Mesothelial cell of epicardium (in vitro differentiated cells): ENCODE measurements around the gene CTTN. TPM values are rescaled to one million over a fixed set of nuclear protein-coding genes. Genes with fewer than 3 reads are reported as not detected.
"Not testable (repeated sequence)": the region's sequence is repeated elsewhere in the genome, so short reads cannot be mapped to it uniquely, and the experiment has no call there.

ENCODE experiments used
- DNase-seq, 2 experiments: peaks; one replicate each; pipeline ENCODE4 v3.0.0; 2021; ENCODE audit warnings: low spot score in 2 of 2; ENCODE audit not compliant: unreplicated experiment in 2 of 2
- H3K27ac Mint-ChIP-seq: 2 replicates; pipeline ENCODE4 v1.8.0; 2021; ENCODE audit warnings: mixed read lengths
- H3K27me3 Mint-ChIP-seq: 2 replicates; pipeline ENCODE4 v1.8.0; 2021; ENCODE audit warnings: low read depth, mixed read lengths
- H3K36me3 Mint-ChIP-seq: 2 replicates; pipeline ENCODE4 v1.8.0; 2021; ENCODE audit warnings: mixed read lengths
- H3K4me1 Mint-ChIP-seq: 2 replicates; pipeline ENCODE4 v1.8.0; 2021; ENCODE audit warnings: mixed read lengths
- H3K4me3 Mint-ChIP-seq: 2 replicates; pipeline ENCODE4 v1.8.0; 2021; ENCODE audit warnings: mild to moderate bottlenecking, moderate library complexity, mixed read lengths
- H3K9me3 Mint-ChIP-seq: 2 replicates; pipeline ENCODE4 v1.8.0; 2021; ENCODE audit warnings: mixed read lengths
- CTCF ChIP-seq: fragments of 200-600 bp; sonication (generic); IDR thresholded peaks from one replicate; pipeline ENCODE4 v1.5.0; 2021; ENCODE audit warnings: antibody characterized with exemption; ENCODE audit not compliant: unreplicated experiment
- total RNA-seq: library from RNA; stranded (reverse); gene quantifications from 3 replicates; pipeline ENCODE4 v1.2.1, GENCODE V29; 2021

The CTTN gene
- total RNA-seq, 1 donor from 2014 or later, result 318 TPM

DNA sequence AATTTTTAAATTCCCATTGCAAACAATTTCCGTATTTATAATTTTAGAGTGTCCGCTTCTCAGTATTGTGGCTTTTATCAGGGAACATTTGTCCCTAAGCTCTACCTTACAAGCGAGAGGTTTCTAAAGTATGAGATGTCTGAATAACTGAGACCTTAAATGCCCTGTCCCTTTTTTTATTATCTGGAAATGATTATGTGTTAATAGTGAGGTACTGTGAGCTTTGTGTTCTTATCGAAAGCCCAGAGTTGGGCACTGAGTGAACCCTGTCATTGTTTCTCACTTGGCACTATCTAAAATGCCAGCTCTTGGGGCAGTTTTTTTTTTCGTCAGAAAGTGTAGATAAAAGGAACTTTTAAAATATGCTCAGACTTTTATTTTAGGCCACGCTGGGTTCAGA is 9.5 kb downstream of the CTTN start:
- peaks cover 39% of the 10 kb centered on the region for H3K36me3 Mint-ChIP-seq
- no peaks in the 10 kb centered on the region for H3K9me3 Mint-ChIP-seq
- H3K4me3 Mint-ChIP-seq, result no peak overlapping the region
- no peak for DNase-seq
- H3K4me1 Mint-ChIP-seq, result peaks cover 9% of the 10 kb centered on the region
- TF ChIP-seq CTCF, result no peak
- H3K27me3 Mint-ChIP-seq, result no peaks in the 10 kb centered on the region
- no peak overlapping the region for H3K27ac Mint-ChIP-seq

- peaks cover 40% of the 10 kb centered on the region for H3K36me3 Mint-ChIP-seq
- H3K27ac Mint-ChIP-seq, result not testable (repeated sequence)
Observed at GRCh38 chr11:70408326-70408725, 10.0 kb downstream of the CTTN start.

DNA sequence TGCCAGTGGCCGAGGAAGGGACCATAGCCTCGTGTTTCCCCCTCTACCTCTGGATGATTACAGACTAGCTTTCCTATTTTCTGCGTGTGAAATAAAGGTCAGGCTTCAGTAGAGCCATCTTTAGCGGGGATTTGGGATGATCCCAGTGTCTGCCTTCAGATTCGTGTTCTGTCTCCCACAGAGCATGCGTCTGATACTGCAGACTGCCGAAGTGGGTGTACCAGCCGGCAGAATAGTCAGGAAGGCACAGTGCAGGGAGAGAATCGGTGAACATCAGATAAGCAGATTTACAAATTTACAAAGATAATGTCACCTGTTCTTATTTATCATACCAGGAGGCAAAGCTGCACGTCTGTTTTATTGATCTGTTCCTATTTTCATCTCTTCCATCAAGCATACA is 11.1 kb downstream of the CTTN start:
- no peak overlapping the region for H3K4me3 Mint-ChIP-seq
- no peak for DNase-seq
- H3K4me1 Mint-ChIP-seq, result peaks cover 3% of the 10 kb centered on the region
- H3K36me3 Mint-ChIP-seq, result peaks cover 42% of the 10 kb centered on the region
- no peak for TF ChIP-seq CTCF
- H3K9me3 Mint-ChIP-seq, result no peaks in the 10 kb centered on the region
- no peak overlapping the region for H3K27ac Mint-ChIP-seq
- no peaks in the 10 kb centered on the region for H3K27me3 Mint-ChIP-seq

More at GRCh38 chr11:70408326-70408725, 10.0 kb downstream of the CTTN start:
- H3K4me1 Mint-ChIP-seq, H3K27me3 Mint-ChIP-seq, H3K9me3 Mint-ChIP-seq, DNase-seq, H3K4me3 Mint-ChIP-seq: not testable (repeated sequence)

- no peaks in the 10 kb centered on the region for H3K9me3 Mint-ChIP-seq
Observed at GRCh38 chr11:70409871-70410270, 11.5 kb downstream of the CTTN start.

GRCh38 chr11:70410276-70411205 is 12.2 kb downstream of the CTTN start:
- Mint-ChIP-seq H3K36me3 (peaks cover 49% of the 10 kb centered on the region), H3K27ac (no peak overlapping the region), H3K27me3 (no peaks in the 10 kb centered on the region), H3K4me3 (no peak overlapping the region), H3K4me1 (peaks cover 4% of the 10 kb centered on the region), H3K9me3 (no peaks in the 10 kb centered on the region)
- TF ChIP-seq CTCF, result no peak
- no peak for DNase-seq

More at GRCh38 chr11:70409871-70410270, 11.5 kb downstream of the CTTN start:
- Mint-ChIP-seq H3K4me1 (peaks cover 3% of the 10 kb centered on the region), H3K4me3 (no peak overlapping the region), H3K36me3 (peaks cover 45% of the 10 kb centered on the region), H3K27me3 (no peaks in the 10 kb centered on the region), H3K27ac (no peak overlapping the region)
- no peak for DNase-seq
- TF ChIP-seq CTCF, result no peak

GRCh38 chr11:70411713-70412452 is 13.6 kb downstream of the CTTN start:
- no peak for DNase-seq
- Mint-ChIP-seq H3K27me3 (no peaks in the 10 kb centered on the region), H3K4me3 (no peak overlapping the region), H3K27ac (no peak overlapping the region), H3K9me3 (no peaks in the 10 kb centered on the region), H3K36me3 (peaks cover 57% of the 10 kb centered on the region), H3K4me1 (peaks cover 8% of the 10 kb centered on the region)
- no peak for TF ChIP-seq CTCF
